ES-I3 (cell line): ENCODE data around the gene F2.
"Not testable (repeated sequence)": the region's sequence is repeated elsewhere in the genome, so short reads cannot be mapped to it uniquely, and the experiment has no call there.

Source experiments
- H3K36me3 ChIP-seq: 2 replicates; pipeline ENCODE4 v1.6.1; 2013; ENCODE audit warnings: mild to moderate bottlenecking, low read length, control low read depth, moderate library complexity; ENCODE audit not compliant: insufficient read depth
- H3K4me1 ChIP-seq: 2 replicates; pipeline ENCODE4 v1.6.1; 2013; ENCODE audit warnings: mild to moderate bottlenecking, control low read depth, low read length; ENCODE audit not compliant: insufficient read depth
- H3K9ac ChIP-seq: 2 replicates; pipeline ENCODE4 v1.6.1; 2013; ENCODE audit warnings: low read depth, mild to moderate bottlenecking, low read length, moderate library complexity
- H3K9me3 ChIP-seq: 2 replicates; pipeline ENCODE4 v1.6.1; 2013; ENCODE audit warnings: mild to moderate bottlenecking, low read length, moderate library complexity; ENCODE audit not compliant: control insufficient read depth, insufficient read depth

F2 gene

GRCh38 chr11:46717825-46718154 is 1.2 kb upstream of the F2 start:
- H3K9me3 ChIP-seq, result not testable (repeated sequence)

GRCh38 chr11:46718155-46719019 is 626 bp upstream of the F2 start:
- H3K36me3 ChIP-seq, result no peaks in the 10 kb centered on the region
- no peak overlapping the region for H3K9ac ChIP-seq
- H3K9me3 ChIP-seq, result no peaks in the 10 kb centered on the region
- H3K4me1 ChIP-seq, result no peaks in the 10 kb centered on the region; the same call in 1 of the 2 replicates

More at GRCh38 chr11:46717825-46718154, 1.2 kb upstream of the F2 start:
- H3K9ac ChIP-seq, H3K36me3 ChIP-seq, H3K4me1 ChIP-seq: not testable (repeated sequence)

GRCh38 chr11:46719543-46720218 is 668 bp downstream of the F2 start:
- no peaks in the 10 kb centered on the region for H3K9me3 ChIP-seq
- peaks cover 8% of the 10 kb centered on the region; the same call in 1 of the 2 replicates for H3K4me1 ChIP-seq
- no peak overlapping the region for H3K9ac ChIP-seq
- H3K36me3 ChIP-seq, result no peaks in the 10 kb centered on the region

GRCh38 chr11:46721286-46721685 is 2.3 kb downstream of the F2 start:
- Histone ChIP-seq H3K9me3 (no peaks in the 10 kb centered on the region), H3K9ac (no peak overlapping the region), H3K36me3 (no peaks in the 10 kb centered on the region), H3K4me1 (peaks cover 8% of the 10 kb centered on the region; the same call in 1 of the 2 replicates)

- H3K9me3 ChIP-seq, result no peaks in the 10 kb centered on the region
- H3K4me1 ChIP-seq, result peaks cover 8% of the 10 kb centered on the region; the same call in 1 of the 2 replicates
- H3K9ac ChIP-seq, result no peak overlapping the region
- H3K36me3 ChIP-seq, result no peaks in the 10 kb centered on the region
These were observed 3.7 kb downstream of the F2 start for GRCh38 chr11:46722566-46723358.

- Histone ChIP-seq H3K9me3 (no peaks in the 10 kb centered on the region), H3K9ac (no peak overlapping the region), H3K4me1 (peaks cover 8% of the 10 kb centered on the region; the same call in 1 of the 2 replicates), H3K36me3 (no peaks in the 10 kb centered on the region)
These were observed 4.3 kb downstream of the F2 start for GRCh38 chr11:46723359-46723680.

GRCh38 chr11:46724088-46724487 is 5.1 kb downstream of the F2 start:
- no peak overlapping the region; the same call in 1 of the 2 replicates for H3K9ac ChIP-seq

GRCh38 chr11:46725338-46726205 is 6.6 kb downstream of the F2 start:
- Histone ChIP-seq H3K36me3 (no peaks in the 10 kb centered on the region), H3K9ac (no peak overlapping the region), H3K4me1 (peaks cover 8% of the 10 kb centered on the region; the same call in 1 of the 2 replicates), H3K9me3 (no peaks in the 10 kb centered on the region)

More at GRCh38 chr11:46724088-46724487, 5.1 kb downstream of the F2 start:
- no peaks in the 10 kb centered on the region for H3K9me3 ChIP-seq
- H3K36me3 ChIP-seq, result no peaks in the 10 kb centered on the region
- peaks cover 8% of the 10 kb centered on the region; the same call in 1 of the 2 replicates for H3K4me1 ChIP-seq

GRCh38 chr11:46726206-46726862 is 7.3 kb downstream of the F2 start:
- Histone ChIP-seq H3K9me3 (no peaks in the 10 kb centered on the region), H3K4me1 (peaks cover 8% of the 10 kb centered on the region; the same call in 1 of the 2 replicates), H3K36me3 (no peaks in the 10 kb centered on the region), H3K9ac (no peak overlapping the region)

- peaks cover 8% of the 10 kb centered on the region; the same call in 1 of the 2 replicates for H3K4me1 ChIP-seq
- no peaks in the 10 kb centered on the region for H3K9me3 ChIP-seq
- no peak overlapping the region for H3K9ac ChIP-seq
- no peaks in the 10 kb centered on the region for H3K36me3 ChIP-seq
These were observed 9.1 kb downstream of the F2 start for GRCh38 chr11:46727952-46728658.

- Histone ChIP-seq H3K36me3 (no peaks in the 10 kb centered on the region), H3K9me3 (no peaks in the 10 kb centered on the region), H3K9ac (no peak overlapping the region), H3K4me1 (peaks cover 8% of the 10 kb centered on the region; the same call in 1 of the 2 replicates)
These were observed 9.6 kb downstream of the F2 start for GRCh38 chr11:46728659-46729040.

GRCh38 chr11:46729110-46730027 is 10.4 kb downstream of the F2 start:
- no peaks in the 10 kb centered on the region for H3K36me3 ChIP-seq
- no peak overlapping the region for H3K9ac ChIP-seq
- no peaks in the 10 kb centered on the region for H3K9me3 ChIP-seq
- H3K4me1 ChIP-seq, result 0 out of 2 replicates have a peak, but pooled peaks cover 1% of the 10 kb centered on the region
